Measurements from ENCODE around the gene CACNB2.

- TF ChIP-seq CTCF (IDR thresholded peaks at IDR 0.05; ENCODE audit: low read depth, low read length) = no peak
- no peak for TF ChIP-seq POLR2A (IDR thresholded peaks at IDR 0.05; ENCODE audit: extremely low read depth, insufficient read length)
Observed at GRCh38 chr10:18377898-18378297, 237.7 kb downstream of the CACNB2 start.

Data from NB4 (cell line).